ENCODE data around the gene NRAP. TPM values are rescaled to one million over a fixed set of nuclear protein-coding genes. Genes with fewer than 3 reads are reported as not detected.

NRAP gene
- polyA plus RNA-seq, 3 donors, result not detected

DNA sequence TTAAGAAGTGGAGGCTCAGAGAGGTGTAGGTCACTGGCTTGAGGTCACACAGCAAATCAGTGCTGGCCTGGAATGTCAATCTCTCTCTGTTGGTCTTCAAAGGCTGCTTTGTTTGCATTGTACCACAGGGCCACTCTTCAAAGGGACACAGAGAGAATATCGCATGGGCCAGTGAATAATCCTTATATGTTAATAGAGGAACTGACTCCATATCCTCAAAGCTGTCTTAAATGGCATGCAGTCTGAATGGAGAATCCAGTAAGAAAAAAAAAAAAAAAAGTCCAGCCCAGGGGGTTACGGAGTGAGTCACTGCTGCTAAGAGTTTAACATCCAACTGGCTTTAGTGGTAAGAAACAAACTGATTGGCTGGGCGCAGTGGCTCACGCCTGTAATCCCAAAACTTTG, 54.1 kb downstream of the NRAP start:
- H3K36me3 Mint-ChIP-seq, result no peaks in the 10 kb centered on the region
- peaks cover 0 to 5% of the 10 kb centered on the region in 2 donors for H3K27me3 ChIP-seq (ENCODE audit: control insufficient read depth in 2 of 2, insufficient read depth in 2 of 2, low read length in 2 of 2)
- no peak overlapping the region for H3K27ac Mint-ChIP-seq
- peaks cover 11 to 13% (median 12%) of the 10 kb centered on the region in 3 donors for H3K27me3 Mint-ChIP-seq (ENCODE audit: low read depth in 3 of 3)
- H3K4me1 ChIP-seq (ENCODE audit: control insufficient read depth in 1 of 2, insufficient read depth in 2 of 2, low read length in 2 of 2), result no peaks in the 10 kb centered on the region
- H3K36me3 ChIP-seq (replicated peaks in 1 of 2; ENCODE audit: control insufficient read depth in 1 of 2, insufficient read depth in 2 of 2, low read length in 2 of 2), result no peaks in the 10 kb centered on the region
- H3K27ac ChIP-seq (ENCODE audit: low read depth in 1 of 2, low read length in 2 of 2), result no peak overlapping the region
- 100% methylated on average over 3 of the region's 4 CpGs for WGBS (ENCODE audit: insufficient coverage)
- no peak for DNase-seq
- intact Hi-C loops (cut with micrococcal nuclease), result no loop called here
- H4K20me1 ChIP-seq (ENCODE audit: insufficient read depth, low read length), result no peaks in the 10 kb centered on the region
- no peak overlapping the region for H2AFZ ChIP-seq (ENCODE audit: insufficient read depth, low read depth, low read length, poor library complexity, severe bottlenecking)
- H3K9ac ChIP-seq (ENCODE audit: insufficient read depth, low read length, poor library complexity, severe bottlenecking), result no peak overlapping the region
- no peak overlapping the region for H3K4me2 ChIP-seq (replicated peaks; ENCODE audit: extremely low read depth, low read length, poor library complexity, severe bottlenecking)
- TF ChIP-seq, protein P1, sequence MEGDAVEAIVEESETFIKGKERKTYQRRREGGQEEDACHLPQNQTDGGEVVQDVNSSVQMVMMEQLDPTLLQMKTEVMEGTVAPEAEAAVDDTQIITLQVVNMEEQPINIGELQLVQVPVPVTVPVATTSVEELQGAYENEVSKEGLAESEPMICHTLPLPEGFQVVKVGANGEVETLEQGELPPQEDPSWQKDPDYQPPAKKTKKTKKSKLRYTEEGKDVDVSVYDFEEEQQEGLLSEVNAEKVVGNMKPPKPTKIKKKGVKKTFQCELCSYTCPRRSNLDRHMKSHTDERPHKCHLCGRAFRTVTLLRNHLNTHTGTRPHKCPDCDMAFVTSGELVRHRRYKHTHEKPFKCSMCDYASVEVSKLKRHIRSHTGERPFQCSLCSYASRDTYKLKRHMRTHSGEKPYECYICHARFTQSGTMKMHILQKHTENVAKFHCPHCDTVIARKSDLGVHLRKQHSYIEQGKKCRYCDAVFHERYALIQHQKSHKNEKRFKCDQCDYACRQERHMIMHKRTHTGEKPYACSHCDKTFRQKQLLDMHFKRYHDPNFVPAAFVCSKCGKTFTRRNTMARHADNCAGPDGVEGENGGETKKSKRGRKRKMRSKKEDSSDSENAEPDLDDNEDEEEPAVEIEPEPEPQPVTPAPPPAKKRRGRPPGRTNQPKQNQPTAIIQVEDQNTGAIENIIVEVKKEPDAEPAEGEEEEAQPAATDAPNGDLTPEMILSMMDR (IDR thresholded peaks at IDR 0.05), result no peak
- H3K4me3 ChIP-seq (replicated peaks in 1 of 3; ENCODE audit: low read depth in 2 of 3, low read length in 3 of 3), result no peak overlapping the region
- H3K4me3 Mint-ChIP-seq, result no peak overlapping the region
- H3K79me2 ChIP-seq (ENCODE audit: insufficient read depth, low read length), result no peaks in the 10 kb centered on the region
- no peaks in the 10 kb centered on the region for H3K9me3 ChIP-seq (replicated peaks in 1 of 2; ENCODE audit: control insufficient read depth in 1 of 2, insufficient read depth in 1 of 2, low read length in 2 of 2)
- H3K4me1 Mint-ChIP-seq, result no peaks in the 10 kb centered on the region
- H3K9me3 Mint-ChIP-seq, result no peaks in the 10 kb centered on the region

GRCh38 chr10:113605268-113605978, 58.4 kb downstream of the NRAP start:
- Histone ChIP-seq H4K20me1 (ENCODE audit: insufficient read depth, low read length) (no peaks in the 10 kb centered on the region), H3K79me2 (ENCODE audit: insufficient read depth, low read length) (no peaks in the 10 kb centered on the region), H3K4me2 (replicated peaks; ENCODE audit: extremely low read depth, low read length, poor library complexity, severe bottlenecking) (no peak overlapping the region), H2AFZ (ENCODE audit: insufficient read depth, low read depth, low read length, poor library complexity, severe bottlenecking) (no peak overlapping the region), H3K36me3 (replicated peaks in 1 of 2; ENCODE audit: control insufficient read depth in 1 of 2, insufficient read depth in 2 of 2, low read length in 2 of 2) (no peaks in the 10 kb centered on the region), H3K9ac (ENCODE audit: insufficient read depth, low read length, poor library complexity, severe bottlenecking) (no peak overlapping the region), H3K9me3 (replicated peaks in 1 of 2; ENCODE audit: control insufficient read depth in 1 of 2, insufficient read depth in 1 of 2, low read length in 2 of 2) (peaks cover 0 to 7% of the 10 kb centered on the region in 2 donors), H3K27ac (ENCODE audit: low read depth in 1 of 2, low read length in 2 of 2) (no peak overlapping the region), H3K27me3 (ENCODE audit: control insufficient read depth in 2 of 2, insufficient read depth in 2 of 2, low read length in 2 of 2) (peaks cover 0 to 5% of the 10 kb centered on the region in 2 donors), H3K4me1 (ENCODE audit: control insufficient read depth in 1 of 2, insufficient read depth in 2 of 2, low read length in 2 of 2) (no peaks in the 10 kb centered on the region), H3K4me3 (replicated peaks in 1 of 3; ENCODE audit: low read depth in 2 of 3, low read length in 3 of 3) (no peak overlapping the region)
- DNase-seq, result no peak
- H3K4me1 Mint-ChIP-seq, result no peaks in the 10 kb centered on the region
- TF ChIP-seq, protein P1 (IDR thresholded peaks at IDR 0.05), result no peak
- H3K9me3 Mint-ChIP-seq, result peaks cover 0 to 7% (median 2%) of the 10 kb centered on the region in 7 donors
- no peaks in the 10 kb centered on the region for H3K36me3 Mint-ChIP-seq
- H3K4me3 Mint-ChIP-seq, result no peak overlapping the region
- intact Hi-C loops (cut with micrococcal nuclease), result no loop called here
- WGBS (ENCODE audit: insufficient coverage), result no CpG with 5 or more reads among the region's 13 CpGs
- peaks cover 5 to 11% (median 8%) of the 10 kb centered on the region in 3 donors for H3K27me3 Mint-ChIP-seq (ENCODE audit: low read depth in 3 of 3)
- H3K27ac Mint-ChIP-seq, result no peak overlapping the region
